ENCODE results near the gene ECHS1.
"Not testable (repeated sequence)": the region's sequence is repeated elsewhere in the genome, so short reads cannot be mapped to it uniquely, and the experiment has no call there.

ECHS1 gene

GRCh38 chr10:133391249-133391635, 18.1 kb upstream of the ECHS1 start:
- no peak for TF ChIP-seq CTCF (conservative IDR thresholded peaks at IDR 0.05; ENCODE audit: low read depth, low read length)
- no peak for DNase-seq (ENCODE audit: low read depth)
- no peak overlapping the region for H3K4me3 ChIP-seq (ENCODE audit: low read depth, low read length)

GRCh38 chr10:133390597-133391248, 17.6 kb upstream of the ECHS1 start:
- no peak for TF ChIP-seq CTCF (conservative IDR thresholded peaks at IDR 0.05; ENCODE audit: low read depth, low read length)
- no peak overlapping the region for H3K4me3 ChIP-seq (ENCODE audit: low read depth, low read length)
- no peak for DNase-seq (ENCODE audit: low read depth)

GRCh38 chr10:133388973-133389818, 16.0 kb upstream of the ECHS1 start:
- no peak overlapping the region for H3K4me3 ChIP-seq (ENCODE audit: low read depth, low read length)
- TF ChIP-seq CTCF (conservative IDR thresholded peaks at IDR 0.05; ENCODE audit: low read depth, low read length): no peak
- DNase-seq (ENCODE audit: low read depth): no peak

- no peak overlapping the region for H3K4me3 ChIP-seq (ENCODE audit: low read depth, low read length)
- no peak for TF ChIP-seq CTCF (conservative IDR thresholded peaks at IDR 0.05; ENCODE audit: low read depth, low read length)
- no peak for DNase-seq (ENCODE audit: low read depth)
These were observed 15.2 kb upstream of the ECHS1 start for GRCh38 chr10:133388236-133388972.

- not testable (repeated sequence) for DNase-seq (ENCODE audit: low read depth); H3K4me3 ChIP-seq (ENCODE audit: low read depth, low read length)
These were observed 13.8 kb upstream of the ECHS1 start for GRCh38 chr10:133386951-133387350.

- H3K4me3 ChIP-seq (ENCODE audit: low read depth, low read length): no peak overlapping the region
- TF ChIP-seq CTCF (conservative IDR thresholded peaks at IDR 0.05; ENCODE audit: low read depth, low read length): no peak
- no peak for DNase-seq (ENCODE audit: low read depth)
These were observed 12.1 kb upstream of the ECHS1 start for GRCh38 chr10:133385214-133385613.

- no peak overlapping the region for H3K4me3 ChIP-seq (ENCODE audit: low read depth, low read length)
- DNase-seq (ENCODE audit: low read depth): no peak
- TF ChIP-seq CTCF (conservative IDR thresholded peaks at IDR 0.05; ENCODE audit: low read depth, low read length): no peak
These were observed 10.9 kb upstream of the ECHS1 start for GRCh38 chr10:133384071-133384470.
